GM18909 (cell line): ENCODE data around the gene PSMC3.
A peak's percentile ranks its signal among the peaks of the same experiment; 100 is the strongest.

Source experiments
- ATAC-seq: cut with Tn5 transposase; IDR thresholded peaks from one replicate; pipeline ENCODE4 v1.9.1; 2021; ENCODE audit warnings: mild to moderate bottlenecking; ENCODE audit not compliant: unreplicated experiment, poor library complexity

PSMC3 gene

GRCh38 chr11:47414685-47415070 lies 11.6 kb downstream of the PSMC3 start:
- ATAC-seq, result no peak

- no peak for ATAC-seq
Observed at GRCh38 chr11:47413908-47414684, 12.1 kb downstream of the PSMC3 start.

GRCh38 chr11:47413351-47413750 lies 12.9 kb downstream of the PSMC3 start:
- no peak for ATAC-seq

- ATAC-seq, result no peak
Observed at GRCh38 chr11:47411884-47412746, 14.1 kb downstream of the PSMC3 start.

GRCh38 chr11:47410370-47411264 lies 15.6 kb downstream of the PSMC3 start:
- ATAC-seq, result no peak

- ATAC-seq, result no peak
Observed at GRCh38 chr11:47409440-47410369, 16.5 kb downstream of the PSMC3 start.

- ATAC-seq, result no peak
Observed at GRCh38 chr11:47408598-47409439, 17.4 kb downstream of the PSMC3 start.

- ATAC-seq, result peak; percentile 86
Observed at GRCh38 chr11:47407746-47408590, 18.3 kb downstream of the PSMC3 start, which contains the start of gene SLC39A13. Gene SLC39A13, plus strand, starts transcription at chr11:47408590. Its CDS starts 1,505 bp downstream, at chr11:47410095.

- ATAC-seq, result no peak
Observed at GRCh38 chr11:47406896-47407745, 19.1 kb downstream of the PSMC3 start.

- ATAC-seq, result no peak
Observed at GRCh38 chr11:47403571-47403970, 22.7 kb downstream of the PSMC3 start.

GRCh38 chr11:47403135-47403534 lies 23.1 kb downstream of the PSMC3 start:
- no peak for ATAC-seq

- ATAC-seq, result peak; percentile 75
Observed at GRCh38 chr11:47400768-47401279, 25.4 kb downstream of the PSMC3 start.

- peak; percentile 51 for ATAC-seq
Observed at GRCh38 chr11:47399860-47400767, 26.1 kb downstream of the PSMC3 start.

GRCh38 chr11:47398551-47398950 lies 27.7 kb downstream of the PSMC3 start:
- no peak for ATAC-seq

- no peak for ATAC-seq
Observed at GRCh38 chr11:47398011-47398410, 28.2 kb downstream of the PSMC3 start.

GRCh38 chr11:47396049-47396320 lies 30.3 kb downstream of the PSMC3 start:
- ATAC-seq, result no peak
